HG03196 (cell line): ENCODE measurements around the gene MICALL2.

Experiments used
- ATAC-seq: cut with Tn5 transposase; IDR thresholded peaks from one replicate; pipeline ENCODE4 v1.9.1; 2021; ENCODE audit not compliant: unreplicated experiment

The MICALL2 gene

GRCh38 chr7:1470901-1471300, 11.6 kb upstream of the MICALL2 start:
- ATAC-seq = no peak

- ATAC-seq = no peak
Measured at GRCh38 chr7:1468643-1469298, 9.5 kb upstream of the MICALL2 start.

GRCh38 chr7:1468203-1468602, 8.9 kb upstream of the MICALL2 start:
- no peak for ATAC-seq

DNA sequence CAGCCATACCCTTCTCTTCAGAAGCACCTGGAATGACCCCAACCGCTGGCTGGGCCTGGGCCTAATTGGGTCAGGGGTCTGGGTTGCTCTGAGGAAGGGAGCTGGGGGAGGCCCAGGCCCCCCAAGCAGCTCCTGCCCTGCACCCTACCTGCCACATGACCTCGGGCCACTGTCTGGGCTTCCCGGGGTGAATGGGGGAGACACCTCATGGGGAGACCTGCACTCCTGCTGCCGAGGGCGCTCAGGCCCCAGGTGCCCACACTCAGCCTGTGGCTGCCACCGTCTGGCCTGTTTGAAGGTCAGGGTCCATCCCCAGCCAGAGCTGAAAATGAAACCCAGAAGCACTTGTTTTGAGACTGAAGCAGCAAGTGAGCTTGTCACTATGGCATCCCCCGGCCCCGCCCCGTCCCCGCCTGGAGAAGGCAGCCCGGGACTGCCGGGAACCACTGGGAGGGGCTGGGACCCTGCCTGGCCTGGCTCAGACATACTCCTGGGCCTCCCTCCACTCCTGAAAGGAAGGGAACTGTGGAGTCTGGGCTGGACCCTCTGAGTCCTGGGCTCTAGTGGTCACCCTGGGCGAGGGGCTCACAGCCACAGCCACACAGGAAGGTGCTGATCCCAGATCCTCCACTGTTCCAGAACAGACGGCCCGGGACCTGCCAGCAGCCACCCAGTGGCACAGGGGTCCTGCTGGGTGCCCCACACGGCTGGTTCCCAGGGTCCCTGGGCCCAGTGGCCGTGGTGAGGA, 7.4 kb upstream of the MICALL2 start:
- ATAC-seq = no peak

GRCh38 chr7:1464694-1465093, 5.4 kb upstream of the MICALL2 start:
- no peak for ATAC-seq

DNA sequence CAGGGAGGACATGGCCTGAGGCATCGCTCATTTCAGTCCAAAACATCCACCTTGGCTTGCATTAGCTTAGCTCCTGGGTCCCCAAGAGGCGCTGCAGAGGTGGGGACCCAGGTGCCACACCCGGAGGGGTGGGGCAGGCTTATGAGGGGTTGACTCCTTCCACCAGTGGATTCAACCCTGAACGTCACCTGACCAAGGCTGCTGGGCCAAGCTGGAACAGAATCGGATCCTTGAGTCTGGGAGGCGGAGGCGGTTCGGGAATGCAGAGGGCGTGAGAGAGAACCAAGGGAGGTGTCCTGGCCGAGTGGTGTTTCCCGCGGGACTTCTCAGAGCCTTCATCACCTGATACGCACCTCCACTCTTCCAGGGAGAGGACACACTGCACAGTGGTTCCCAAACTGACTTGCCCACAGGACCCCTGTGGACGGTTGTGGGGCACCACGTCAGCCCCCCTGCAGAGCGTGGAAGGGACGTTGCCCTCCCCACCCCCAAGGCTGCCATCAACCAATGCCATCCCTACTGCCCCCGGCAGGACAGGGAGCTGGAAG, 4.5 kb upstream of the MICALL2 start:
- no peak for ATAC-seq

- no peak for ATAC-seq
Measured at GRCh38 chr7:1461646-1462375, 2.5 kb upstream of the MICALL2 start.

GRCh38 chr7:1460821-1461645, 1.8 kb upstream of the MICALL2 start:
- no peak for ATAC-seq

DNA sequence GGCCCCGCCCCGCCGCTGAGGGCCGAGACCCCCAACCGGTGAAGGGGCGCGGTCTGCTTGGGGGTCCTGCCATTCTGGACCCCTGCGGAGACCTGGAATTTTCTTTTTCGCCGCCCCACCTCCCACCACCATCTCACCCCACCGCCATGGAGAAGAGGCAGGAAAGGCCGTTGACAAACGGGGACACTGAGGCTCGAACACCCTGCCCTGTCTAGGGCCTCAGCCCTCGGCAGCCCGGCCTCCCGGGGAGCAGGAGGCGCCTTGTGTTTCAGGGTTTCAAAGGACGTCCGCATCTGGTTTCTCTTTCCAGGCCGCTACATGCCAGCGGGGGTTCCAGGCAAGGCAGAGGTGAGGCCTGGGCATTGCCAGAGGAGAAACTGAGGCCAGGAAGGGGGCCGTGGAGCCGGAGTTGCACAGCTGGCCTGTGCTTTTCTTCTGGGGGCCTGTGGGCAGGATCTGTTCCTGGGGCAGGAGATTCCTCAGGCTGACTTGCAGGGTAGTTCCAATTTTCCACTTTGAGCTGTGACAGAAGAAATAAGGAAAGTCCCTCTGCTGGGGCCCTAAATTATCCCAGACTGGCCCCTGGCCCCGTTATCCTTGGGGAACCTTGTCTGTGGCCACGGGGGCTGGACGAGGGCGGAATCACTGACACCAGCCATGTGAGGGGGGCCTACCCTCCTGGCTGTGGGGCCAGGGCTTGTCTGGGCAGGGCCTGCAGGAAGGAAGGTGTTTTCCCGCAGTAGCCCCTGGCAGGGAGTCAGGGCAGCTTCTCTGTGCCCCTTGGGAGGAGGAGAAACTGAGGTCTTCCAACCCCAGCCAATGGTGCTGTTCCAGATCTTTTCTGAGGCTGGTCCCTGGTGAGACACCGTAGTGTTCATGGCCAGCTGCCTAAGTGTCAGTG, 900 bp upstream of the MICALL2 start:
- no peak for ATAC-seq

- ATAC-seq = peak; percentile 86
Measured at GRCh38 chr7:1459512-1459892, 232 bp upstream of the MICALL2 start.

DNA sequence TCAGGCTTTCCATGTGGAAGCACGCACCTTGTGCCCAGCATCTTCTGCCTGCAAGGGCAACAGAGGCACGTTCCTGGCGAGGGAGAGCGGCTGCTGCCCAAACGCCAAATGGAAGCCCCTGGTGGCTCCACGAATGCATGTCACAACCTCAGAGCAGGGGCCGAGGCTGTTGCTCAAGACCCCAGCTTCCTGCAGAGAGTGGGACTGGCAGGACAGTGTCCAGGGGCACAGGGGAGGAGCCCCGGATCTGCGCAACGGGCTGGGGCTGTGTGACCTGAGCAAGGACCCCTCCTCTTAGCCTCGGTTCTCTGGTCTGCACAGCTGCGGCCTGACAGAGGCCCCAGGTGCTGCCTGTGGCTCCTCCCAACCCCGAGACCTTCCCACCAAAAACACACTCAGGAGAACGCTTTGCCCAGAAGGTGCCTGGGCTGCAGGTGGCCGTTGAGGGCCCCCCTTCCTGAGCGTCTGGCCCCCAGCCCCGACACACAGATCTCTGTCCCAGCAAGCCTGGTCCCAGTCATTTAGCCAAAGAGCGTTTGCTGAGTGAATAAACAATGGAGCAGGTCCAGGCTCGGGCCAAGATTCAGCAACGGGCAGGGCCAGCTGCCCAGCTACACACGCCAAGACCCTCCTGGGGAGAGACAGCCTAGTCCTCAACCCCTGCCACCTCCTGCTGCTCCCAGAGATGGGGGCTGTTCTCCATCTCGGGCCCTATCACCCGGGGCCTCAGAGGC, 1.2 kb downstream of the MICALL2 start:
- no peak for ATAC-seq

DNA sequence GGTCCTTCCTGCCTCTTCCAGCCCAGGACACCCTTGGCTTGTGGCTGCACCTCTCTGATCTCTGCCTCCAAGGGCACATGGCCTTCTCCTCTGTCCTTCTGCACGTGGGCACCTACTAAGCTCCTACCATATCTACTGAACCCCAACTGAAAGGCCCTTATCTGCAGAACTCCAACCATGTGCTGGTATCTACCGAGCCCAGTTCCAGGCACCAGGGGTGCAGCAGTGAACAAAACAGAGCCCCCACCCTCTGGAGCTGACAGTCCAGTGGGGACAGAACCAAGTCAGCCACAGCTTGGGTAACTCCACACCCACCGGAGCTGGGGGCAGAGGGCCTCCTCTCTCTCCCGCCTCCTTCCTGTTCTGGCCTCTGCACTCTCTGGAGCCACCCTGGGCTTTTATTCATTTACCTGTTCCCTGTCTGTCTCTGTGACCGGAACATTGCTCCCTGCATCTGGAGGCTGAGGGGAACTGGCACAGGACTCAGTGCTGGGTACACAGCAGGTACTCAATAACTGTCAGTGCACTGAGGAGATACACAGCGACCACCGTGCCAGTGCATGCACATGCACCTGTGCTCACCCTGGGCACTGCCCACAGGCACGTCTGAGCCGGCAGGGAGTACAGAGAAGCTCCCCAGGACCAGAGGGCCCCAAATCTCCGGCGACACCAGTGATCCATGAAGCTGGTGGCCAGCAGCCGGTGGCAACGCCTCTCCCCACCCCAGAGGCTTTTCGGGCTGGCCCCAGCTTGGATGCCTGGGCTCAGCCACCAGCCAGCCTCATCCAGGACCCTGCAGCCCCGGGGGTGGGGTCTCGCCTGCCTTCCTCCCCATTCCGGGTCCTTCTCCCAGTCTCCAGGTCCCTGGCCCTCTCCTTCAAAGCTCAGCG, 2.0 kb downstream of the MICALL2 start:
- no peak for ATAC-seq

DNA sequence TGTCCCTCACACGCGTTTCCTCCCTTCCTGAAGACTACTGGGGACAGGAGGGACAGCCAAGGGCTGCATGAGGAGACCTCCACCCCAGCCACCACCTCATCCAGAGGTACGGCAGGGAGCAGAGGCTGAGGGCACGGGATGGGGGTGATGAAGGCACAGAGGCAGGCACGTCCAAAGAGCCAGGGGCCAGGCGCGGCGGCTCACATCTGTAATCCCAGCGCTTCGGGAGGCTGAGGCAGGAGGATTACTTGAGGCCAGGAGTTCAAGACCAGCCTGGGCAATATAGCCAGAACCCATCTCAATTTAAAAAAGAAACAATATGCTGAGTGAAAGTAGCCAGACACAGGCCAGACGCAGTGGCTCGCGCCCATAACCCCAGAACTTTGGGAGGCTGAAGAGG, 3.3 kb downstream of the MICALL2 start:
- no peak for ATAC-seq

DNA sequence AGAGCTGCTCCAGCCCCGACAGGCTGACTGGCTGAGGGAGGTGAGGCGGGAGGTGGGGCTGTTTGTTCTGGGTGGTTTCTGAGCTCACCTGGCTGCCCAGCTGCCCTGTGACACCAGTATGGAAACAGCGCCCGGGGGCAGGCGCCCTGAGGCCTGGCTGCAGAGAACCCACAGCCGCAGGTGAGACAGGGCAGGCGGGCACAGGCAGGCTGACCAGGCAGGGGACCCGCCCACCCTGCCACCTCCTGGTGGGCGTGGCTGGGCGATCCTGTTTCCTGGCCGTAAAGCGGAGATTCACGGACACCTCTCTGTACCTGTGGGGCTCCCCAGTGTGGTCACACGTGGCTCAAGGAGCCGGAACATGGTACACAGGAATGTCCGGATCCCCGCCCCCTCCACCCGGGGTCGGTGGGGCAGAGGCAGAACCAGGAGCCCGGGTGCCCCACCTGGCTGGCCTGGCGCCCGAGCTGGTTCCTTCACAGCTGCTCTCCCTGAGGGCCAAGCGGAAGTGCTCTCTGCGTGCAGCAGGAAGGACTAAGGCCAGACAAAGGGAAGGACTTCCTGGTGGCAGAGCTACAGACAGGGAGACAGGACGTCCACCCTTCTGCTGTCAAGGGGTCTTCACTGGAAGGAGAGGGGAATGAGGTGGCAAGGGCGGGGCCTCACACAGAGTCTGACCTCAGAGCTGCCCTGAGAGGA, 3.9 kb downstream of the MICALL2 start:
- ATAC-seq = no peak

DNA sequence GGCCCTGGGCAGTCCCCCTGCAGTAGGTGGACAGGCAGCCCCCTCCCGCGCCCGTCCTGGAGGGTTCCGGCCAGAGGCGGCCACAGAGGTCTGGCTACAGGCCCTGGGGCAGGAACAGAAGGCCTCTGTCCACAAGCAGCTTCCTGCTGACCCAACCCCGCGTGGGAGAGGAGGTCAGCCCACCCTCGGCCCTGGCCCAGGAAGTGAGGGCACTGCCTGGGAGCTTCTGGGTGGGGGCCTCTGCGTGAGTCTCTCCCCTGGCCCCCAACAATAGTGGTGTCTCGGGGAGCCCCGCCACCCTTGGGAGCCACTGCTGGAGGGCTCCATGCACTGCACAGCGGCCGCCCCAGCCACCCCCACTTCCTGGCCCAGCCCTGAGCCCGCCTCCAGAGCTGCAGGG, 4.7 kb downstream of the MICALL2 start:
- no peak for ATAC-seq

DNA sequence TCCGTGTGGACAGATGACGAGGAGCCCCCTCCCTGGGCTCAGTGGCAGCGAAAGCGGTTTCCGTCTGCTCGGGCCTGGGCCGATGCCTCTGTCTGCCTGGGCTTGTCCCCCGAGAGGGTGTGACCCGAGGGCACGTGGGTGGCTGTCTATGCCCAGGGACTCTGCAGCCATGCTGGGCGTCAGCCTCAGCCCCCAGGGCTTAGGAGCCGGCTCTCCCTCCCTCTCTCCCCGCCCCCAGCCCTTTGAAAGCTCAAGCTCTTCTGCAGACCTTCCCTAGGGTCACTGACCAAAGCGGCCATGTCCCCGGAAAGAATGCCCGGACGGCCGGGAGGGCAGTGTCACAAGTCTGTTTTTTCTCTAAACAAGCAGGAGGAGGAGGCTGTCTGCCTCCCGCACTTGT, 7.1 kb downstream of the MICALL2 start:
- ATAC-seq = no peak

DNA sequence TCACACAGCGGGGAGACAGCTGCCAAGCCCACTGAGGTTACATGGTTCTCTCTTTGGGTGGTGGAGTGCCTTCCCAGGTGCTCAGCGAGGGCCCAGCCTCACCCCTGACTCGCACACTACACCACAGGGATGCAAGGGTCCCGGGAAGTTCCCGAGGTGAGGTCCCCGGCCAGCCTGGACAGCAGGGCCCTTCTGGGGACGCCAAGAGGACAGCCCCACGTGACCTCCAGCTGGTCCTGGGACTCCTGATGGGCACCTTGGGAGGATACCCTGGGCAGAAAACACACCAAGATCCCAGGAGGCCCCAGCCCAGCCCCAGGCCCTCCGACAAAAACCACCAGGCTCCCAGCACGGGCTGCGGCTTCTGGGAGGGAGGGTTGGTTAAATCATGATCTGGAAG, 8.3 kb downstream of the MICALL2 start:
- ATAC-seq = no peak

GRCh38 chr7:1450431-1450830, 8.8 kb downstream of the MICALL2 start:
- no peak for ATAC-seq
